Esophagus squamous epithelium (tissue), 4 donors: ENCODE data around the gene GRIK2.

ENCODE experiments used
- CTCF ChIP-seq, 6 experiments: fragments of 450-650 bp in 4 of 6; fragments of 200-600 bp in 2 of 6; sonication (generic) in 2 of 6; IDR thresholded peaks; one replicate each; pipeline ENCODE4 v1.5.1; 2016 to 2019; ENCODE audit warnings: antibody characterized with exemption in 6 of 6, mild to moderate bottlenecking in 4 of 6, moderate library complexity in 4 of 6
- POLR2A ChIP-seq, 4 donors: fragments of 450-650 bp; IDR thresholded peaks; one replicate each; pipeline ENCODE4 v1.6.1; 2017; ENCODE audit warnings: antibody characterized with exemption in 4 of 4, mild to moderate bottlenecking in 4 of 4, moderate library complexity in 3 of 4

GRCh38 chr6:101760843-101761621 lies 367.5 kb downstream of the GRIK2 start:
- TF ChIP-seq CTCF (IDR thresholded peaks at IDR 0.05) = no peak
- TF ChIP-seq POLR2A (IDR thresholded peaks at IDR 0.05) = no peak
